VCaP (cell line): ENCODE measurements around the gene C6orf89.
"Not testable (repeated sequence)": the region's sequence is repeated elsewhere in the genome, so short reads cannot be mapped to it uniquely, and the experiment has no call there.

Experiments used
- H3K27ac ChIP-seq: fragments of 450-650 bp; 2 replicates; pipeline ENCODE4 v1.5.1; 2017
- CTCF ChIP-seq: fragments of 450-650 bp; conservative IDR thresholded peaks from 2 replicates; pipeline ENCODE4 v1.5.1; 2017; ENCODE audit warnings: mild to moderate bottlenecking, moderate library complexity

The C6orf89 gene

DNA sequence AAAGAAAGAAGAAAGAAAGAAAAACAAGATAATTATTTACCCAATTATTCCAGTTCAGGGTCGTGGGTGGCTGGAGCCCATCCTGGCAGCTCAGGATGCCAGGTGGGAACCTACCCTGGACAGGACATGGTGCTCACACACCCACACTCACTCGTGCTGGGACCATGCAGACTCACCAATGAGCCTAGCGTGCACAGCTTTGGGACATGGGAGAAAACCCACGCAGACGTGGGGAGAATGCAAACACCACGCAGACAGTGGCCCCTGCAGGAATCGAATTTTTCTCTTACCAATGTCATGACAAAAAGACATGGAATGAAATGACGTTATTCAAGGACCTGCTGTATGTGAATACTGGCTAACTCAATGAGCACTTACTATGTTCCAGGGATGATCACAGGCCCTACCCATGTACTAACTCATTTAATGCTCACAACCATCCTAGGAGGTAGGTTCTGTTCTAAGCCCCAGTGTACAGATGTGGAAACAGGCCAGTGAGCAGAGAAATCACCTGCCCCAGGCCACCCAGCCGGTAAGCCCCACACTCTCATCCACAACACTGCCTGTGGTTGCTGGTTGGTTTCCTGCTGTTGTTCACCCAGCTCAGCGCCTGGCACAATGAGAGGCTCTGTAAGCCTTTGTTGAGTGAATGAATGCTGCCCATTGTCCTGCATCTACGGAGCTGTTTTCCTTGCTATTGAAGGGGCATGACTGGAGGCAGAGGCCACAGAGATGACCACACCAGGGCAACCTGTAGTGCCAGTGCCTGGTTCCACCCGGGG is 62.0 kb downstream of the C6orf89 start:
- no peak for TF ChIP-seq CTCF
- H3K27ac ChIP-seq: no peak overlapping the region

- not testable (repeated sequence) for H3K27ac ChIP-seq
Observed at GRCh38 chr6:36949076-36949475, 63.3 kb downstream of the C6orf89 start.

- no peak overlapping the region for H3K27ac ChIP-seq
- TF ChIP-seq CTCF: no peak
Observed at GRCh38 chr6:36949636-36950035, 63.9 kb downstream of the C6orf89 start.

GRCh38 chr6:36953931-36954261 is 68.1 kb downstream of the C6orf89 start:
- no peak overlapping the region for H3K27ac ChIP-seq
- TF ChIP-seq CTCF: no peak

GRCh38 chr6:36954262-36954931 is 68.6 kb downstream of the C6orf89 start, which contains the start of gene PI16:
TSS of gene PI16 (plus strand) at chr6:36954738. CDS start at chr6:36954761, 23 bp downstream.
- TF ChIP-seq CTCF: no peak

GRCh38 chr6:36955136-36955535 is 69.4 kb downstream of the C6orf89 start:
- TF ChIP-seq CTCF: no peak
- H3K27ac ChIP-seq: no peak overlapping the region

More at GRCh38 chr6:36954262-36954931, 68.6 kb downstream of the C6orf89 start, which contains the start of gene PI16:
- H3K27ac ChIP-seq: no peak within 1 kb of the TSS

- TF ChIP-seq CTCF: no peak
- no peak overlapping the region for H3K27ac ChIP-seq
Observed at GRCh38 chr6:36955671-36956445, 70.1 kb downstream of the C6orf89 start.
